Pancreas (tissue), 10 donors: ENCODE results near the gene SREBF2. TPM values are rescaled to one million over a fixed set of nuclear protein-coding genes. Genes with fewer than 3 reads are reported as not detected.

Experiments
- ATAC-seq, 4 donors: fragments of 200-7000 bp; cut with Tn5 transposase; one replicate each; pipeline versions ENCODE4 v1.8.0 to v1.9.1; 2020; ENCODE audit warnings: mild to moderate bottlenecking in 4 of 4, moderate library complexity in 4 of 4
- DNase-seq, 6 donors: peaks; one replicate each; pipeline ENCODE4 v3.0.0-alpha.2; 2020
- FAIRE-seq: peaks from 2 replicates; lab custom pipeline; 2012; peaks lifted over from hg19 to GRCh38; lab: Jason Lieb, UNC
- H3K27ac ChIP-seq, 4 donors: fragments of 200-600 bp; sonication (generic); 1 replicate in 3 of 4; 2 replicates in 1 of 4; pipeline versions ENCODE4 v1.5.0 to v1.8.0; 2020
- H3K27me3 ChIP-seq, 4 donors: fragments of 200-600 bp; one replicate each; pipeline ENCODE4 v1.8.0; 2021
- H3K36me3 ChIP-seq, 3 donors: fragments of 200-600 bp; sonication (generic) in 1 of 3; one replicate each; pipeline versions ENCODE4 v1.5.0 to v1.8.0; 2020 to 2021
- H3K4me1 ChIP-seq, 3 donors: fragments of 200-600 bp; one replicate each; pipeline ENCODE4 v1.8.0; 2021
- H3K4me3 ChIP-seq, 4 donors: fragments of 200-600 bp; sonication (generic) in 2 of 4; one replicate each; pipeline versions ENCODE4 v1.5.0 to v1.8.0; 2020 to 2021
- H3K9me3 ChIP-seq, 4 donors: fragments of 200-600 bp; one replicate each; pipeline ENCODE4 v1.8.0; 2021
- WGBS, 2 donors: extraction: QIAGEN DNeasy Blood & Tissue Kit; methylation state at CpG; one replicate each; pipeline ENCODE4 v1.1.7; 2013; 5-methylcytosine and 5-hydroxymethylcytosine counted together
- intact Hi-C, 3 donors: fragments of 100-400 bp; cut with DNase I; formaldehyde crosslinking; loops; one replicate each; pipeline versions ENCODE4 v1.11.1 to v1.14.2; 2022
- polyA plus RNA-seq, 2 donors: library from polyadenylated mRNA; stranded (reverse); fragments of 200-250 nt; gene quantifications; one replicate each; pipeline ENCODE4 v1.2.3, GENCODE V29; 2013
- total RNA-seq, 6 donors: library from RNA; stranded (reverse); fragmentation: NEBNext Ultra II Directional in 4 of 6; extraction: Animal tissue kit (Norgen Biotek cat#: 25700) in 4 of 6; gene quantifications; one replicate each; pipeline versions ENCODE4 v1.2.1 to v1.2.4, GENCODE V29; 2021 to 2023
- TF ChIP-seq, protein P1 (sequence below), 4 donors: fragments of 200-600 bp; sonication (generic) in 3 of 4; IDR thresholded peaks; one replicate each; pipeline versions ENCODE4 v1.5.0 to v1.8.0; 2021; ENCODE audit warnings: antibody characterized with exemption in 4 of 4
- donor health status: healthy with polysubstance abuse.
- donor health status: DM: no; HTN: no; CAD: no; lungs with moderate emphysema.
- donor health status: DM: no; HTN: no; CAD: no.
- donor health status: control.
- donor health status: control.
- donor health status: Bipolar disorder and iron deficiency.
- donor health status: DM: yes; HTN: yes; CAD: no.
- donor health status: DM: no; HTN: no; CAD: no.
- donor health status: DM: no; HTN: no; CAD: no.
- donor health status: DM: yes; HTN: yes; CAD: no.

SREBF2 gene
- total and polyA plus RNA-seq, 8 donors, result 28.2 to 44.8 (median 34.6) TPM

- H3K4me3 ChIP-seq, result no peak overlapping the region
- peaks cover 32 to 51% (median 46%) of the 10 kb centered on the region in 3 donors for H3K4me1 ChIP-seq
- TF ChIP-seq, protein P1, sequence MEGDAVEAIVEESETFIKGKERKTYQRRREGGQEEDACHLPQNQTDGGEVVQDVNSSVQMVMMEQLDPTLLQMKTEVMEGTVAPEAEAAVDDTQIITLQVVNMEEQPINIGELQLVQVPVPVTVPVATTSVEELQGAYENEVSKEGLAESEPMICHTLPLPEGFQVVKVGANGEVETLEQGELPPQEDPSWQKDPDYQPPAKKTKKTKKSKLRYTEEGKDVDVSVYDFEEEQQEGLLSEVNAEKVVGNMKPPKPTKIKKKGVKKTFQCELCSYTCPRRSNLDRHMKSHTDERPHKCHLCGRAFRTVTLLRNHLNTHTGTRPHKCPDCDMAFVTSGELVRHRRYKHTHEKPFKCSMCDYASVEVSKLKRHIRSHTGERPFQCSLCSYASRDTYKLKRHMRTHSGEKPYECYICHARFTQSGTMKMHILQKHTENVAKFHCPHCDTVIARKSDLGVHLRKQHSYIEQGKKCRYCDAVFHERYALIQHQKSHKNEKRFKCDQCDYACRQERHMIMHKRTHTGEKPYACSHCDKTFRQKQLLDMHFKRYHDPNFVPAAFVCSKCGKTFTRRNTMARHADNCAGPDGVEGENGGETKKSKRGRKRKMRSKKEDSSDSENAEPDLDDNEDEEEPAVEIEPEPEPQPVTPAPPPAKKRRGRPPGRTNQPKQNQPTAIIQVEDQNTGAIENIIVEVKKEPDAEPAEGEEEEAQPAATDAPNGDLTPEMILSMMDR (IDR thresholded peaks at IDR 0.05), result no peak
- WGBS, 2 donors, result 6 to 7% methylated on average over 3 of the region's 3 CpGs
- intact Hi-C loops, result no loop called here
- no peaks in the 10 kb centered on the region for H3K9me3 ChIP-seq
- H3K27me3 ChIP-seq, result no peaks in the 10 kb centered on the region
- ATAC-seq (peak; percentile 50 to 75 (median 60)), FAIRE-seq (no peak), DNase-seq (peak in 2 of 6 donors; percentile 54 to 56)
- H3K36me3 ChIP-seq, result no peaks in the 10 kb centered on the region
- peak overlapping the region in 1 of 4 donors; percentile 34 for H3K27ac ChIP-seq
Observed at GRCh38 chr22:41844513-41844912, 11.6 kb downstream of the SREBF2 start.

- intact Hi-C loops, result no loop called here
- TF ChIP-seq, protein P1 (IDR thresholded peaks at IDR 0.05), result no peak
- no peaks in the 10 kb centered on the region for H3K9me3 ChIP-seq
- peaks cover 32 to 51% (median 46%) of the 10 kb centered on the region in 3 donors for H3K4me1 ChIP-seq
- H3K27me3 ChIP-seq, result no peaks in the 10 kb centered on the region
- DNase-seq, result no peak
- H3K4me3 ChIP-seq, result no peak overlapping the region
- H3K36me3 ChIP-seq, result no peaks in the 10 kb centered on the region
- FAIRE-seq, result no peak
- peak overlapping the region in 2 of 4 donors; percentile 23 to 28 for H3K27ac ChIP-seq
- ATAC-seq, result peak in 1 of 4 donors; percentile 8
- 15 to 20% methylated on average over 4 of the region's 4 CpGs for WGBS, 2 donors
Observed at GRCh38 chr22:41845380-41846267, 12.7 kb downstream of the SREBF2 start.

GRCh38 chr22:41846268-41846987 lies 13.5 kb downstream of the SREBF2 start:
- H3K4me3 ChIP-seq, result no peak overlapping the region
- WGBS, 2 donors, result 70 to 74% methylated on average over 10 of the region's 10 CpGs
- no peak overlapping the region for H3K27ac ChIP-seq
- intact Hi-C loops, result no loop called here
- ATAC-seq, result no peak
- TF ChIP-seq, protein P1 (IDR thresholded peaks at IDR 0.05), result no peak
- no peak for FAIRE-seq
- H3K4me1 ChIP-seq, result peaks cover 32 to 46% (median 40%) of the 10 kb centered on the region in 3 donors
- no peaks in the 10 kb centered on the region for H3K9me3 ChIP-seq
- no peaks in the 10 kb centered on the region for H3K27me3 ChIP-seq
- DNase-seq, result no peak
- no peaks in the 10 kb centered on the region for H3K36me3 ChIP-seq

- Histone ChIP-seq H3K9me3 (no peaks in the 10 kb centered on the region), H3K4me1 (peaks cover 27 to 41% (median 31%) of the 10 kb centered on the region in 3 donors), H3K27me3 (no peaks in the 10 kb centered on the region), H3K4me3 (no peak overlapping the region), H3K27ac (no peak overlapping the region), H3K36me3 (no peaks in the 10 kb centered on the region)
- DNase-seq (no peak), FAIRE-seq (no peak), ATAC-seq (no peak)
- intact Hi-C loops, result no loop called here
- TF ChIP-seq, protein P1 (IDR thresholded peaks at IDR 0.05), result no peak
- 63 to 66% methylated on average over 2 of the region's 2 CpGs for WGBS, 2 donors
Observed at GRCh38 chr22:41847300-41847699, 14.4 kb downstream of the SREBF2 start.
